Stimulated activated memory B cell treated with anti-CD40 and anti-IgM and Interleukin-4, amounts not matched to agents 10 μg/mL and 1 μg/mL and 100 μg/mL, for 72 hours (primary cell): ENCODE results near the gene SPEF2.
"Not testable (repeated sequence)": the region's sequence is repeated elsewhere in the genome, so short reads cannot be mapped to it uniquely, and the experiment has no call there.

Source experiments
- ATAC-seq: fragments of 150-1000 bp; cut with Tn5 transposase; 2 replicates; pipeline ENCODE4 v1.10.0; 2021
- H3K27ac Mint-ChIP-seq: one replicate; pipeline ENCODE4 v1.8.0; 2022; ENCODE audit warnings: mild to moderate bottlenecking, mixed read lengths
- H3K27me3 Mint-ChIP-seq: one replicate; pipeline ENCODE4 v1.8.0; 2022; ENCODE audit warnings: mixed read lengths
- H3K36me3 Mint-ChIP-seq: one replicate; pipeline ENCODE4 v1.8.0; 2022; ENCODE audit warnings: mixed read lengths
- H3K4me1 Mint-ChIP-seq: one replicate; pipeline ENCODE4 v1.8.0; 2022; ENCODE audit warnings: mixed read lengths
- H3K4me3 Mint-ChIP-seq: one replicate; pipeline ENCODE4 v1.8.0; 2022; ENCODE audit warnings: mild to moderate bottlenecking, moderate library complexity, mixed read lengths
- H3K9me3 Mint-ChIP-seq: one replicate; pipeline ENCODE4 v1.8.0; 2022; ENCODE audit warnings: mixed read lengths

The SPEF2 gene

DNA sequence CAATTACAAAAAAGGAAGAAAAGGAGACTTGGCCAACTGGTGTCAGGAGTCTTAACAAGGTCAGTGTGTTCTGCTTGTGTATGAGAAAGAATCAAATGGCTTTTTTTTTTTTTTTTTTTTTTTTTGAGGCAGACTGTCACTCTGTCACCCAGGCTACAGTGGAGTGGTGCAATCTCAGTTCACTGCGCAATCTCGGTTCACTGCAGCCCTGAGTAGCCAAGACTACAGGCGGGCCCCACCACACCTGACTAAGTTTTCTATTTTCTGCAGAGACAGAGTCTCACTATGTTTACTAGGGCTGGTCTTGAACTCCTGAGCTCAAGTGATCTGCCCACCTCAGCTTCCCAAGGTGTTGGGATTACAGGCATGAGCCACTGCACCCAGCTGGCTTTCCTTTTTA lies 236.0 kb downstream of the SPEF2 start:
- no peaks in the 10 kb centered on the region for H3K36me3 Mint-ChIP-seq
- peak; percentile 24 for ATAC-seq
- H3K4me3 Mint-ChIP-seq, result no peak overlapping the region
- H3K27ac Mint-ChIP-seq, result no peak overlapping the region
- H3K27me3 Mint-ChIP-seq, result no peaks in the 10 kb centered on the region
- H3K9me3 Mint-ChIP-seq, result peaks cover 3% of the 10 kb centered on the region
- no peaks in the 10 kb centered on the region for H3K4me1 Mint-ChIP-seq

DNA sequence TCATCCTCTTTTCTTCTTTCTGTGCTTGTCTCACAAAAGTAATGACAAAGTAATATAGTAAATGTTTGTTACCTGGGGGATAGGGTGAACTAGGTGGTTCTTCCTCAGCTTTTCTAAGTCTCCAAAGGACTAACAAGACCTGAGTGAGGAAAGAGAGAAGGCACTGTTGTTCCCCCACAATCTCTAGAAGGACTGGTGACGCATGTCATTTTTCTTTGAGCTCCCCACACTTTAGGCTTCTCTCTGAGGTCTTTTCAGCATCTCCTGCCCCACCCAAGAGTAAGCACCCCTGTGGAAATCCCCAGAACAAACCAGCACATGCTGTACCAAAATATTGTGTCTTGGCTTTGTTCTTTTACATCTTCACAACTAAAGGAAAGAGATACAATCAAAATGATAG lies 236.6 kb downstream of the SPEF2 start:
- Mint-ChIP-seq H3K4me1 (no peaks in the 10 kb centered on the region), H3K4me3 (no peak overlapping the region), H3K36me3 (no peaks in the 10 kb centered on the region), H3K27ac (no peak overlapping the region), H3K27me3 (no peaks in the 10 kb centered on the region), H3K9me3 (peaks cover 3% of the 10 kb centered on the region)
- ATAC-seq, result no peak

DNA sequence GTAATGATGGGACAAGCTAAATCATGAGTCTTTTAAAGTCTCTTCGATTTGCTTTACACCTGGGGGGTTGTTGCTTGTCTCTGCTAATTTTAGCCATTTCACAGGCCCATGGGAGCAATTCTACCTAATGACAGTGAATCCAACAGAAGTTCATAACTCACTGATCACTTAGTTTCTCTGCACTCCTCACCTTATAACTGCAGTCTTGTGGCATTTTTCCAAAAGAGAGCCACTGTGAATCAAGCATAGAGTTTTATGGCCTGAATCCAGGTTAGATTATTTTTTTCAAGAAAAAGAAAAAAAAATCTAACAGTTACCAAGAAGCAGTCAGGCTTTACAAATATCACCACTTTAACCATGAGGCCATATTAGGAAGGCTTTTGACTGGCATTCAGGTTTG lies 237.5 kb downstream of the SPEF2 start:
- Mint-ChIP-seq H3K4me1 (no peaks in the 10 kb centered on the region), H3K27ac (no peak overlapping the region), H3K36me3 (no peaks in the 10 kb centered on the region), H3K4me3 (no peak overlapping the region), H3K27me3 (no peaks in the 10 kb centered on the region), H3K9me3 (peaks cover 3% of the 10 kb centered on the region)
- ATAC-seq, result no peak

DNA sequence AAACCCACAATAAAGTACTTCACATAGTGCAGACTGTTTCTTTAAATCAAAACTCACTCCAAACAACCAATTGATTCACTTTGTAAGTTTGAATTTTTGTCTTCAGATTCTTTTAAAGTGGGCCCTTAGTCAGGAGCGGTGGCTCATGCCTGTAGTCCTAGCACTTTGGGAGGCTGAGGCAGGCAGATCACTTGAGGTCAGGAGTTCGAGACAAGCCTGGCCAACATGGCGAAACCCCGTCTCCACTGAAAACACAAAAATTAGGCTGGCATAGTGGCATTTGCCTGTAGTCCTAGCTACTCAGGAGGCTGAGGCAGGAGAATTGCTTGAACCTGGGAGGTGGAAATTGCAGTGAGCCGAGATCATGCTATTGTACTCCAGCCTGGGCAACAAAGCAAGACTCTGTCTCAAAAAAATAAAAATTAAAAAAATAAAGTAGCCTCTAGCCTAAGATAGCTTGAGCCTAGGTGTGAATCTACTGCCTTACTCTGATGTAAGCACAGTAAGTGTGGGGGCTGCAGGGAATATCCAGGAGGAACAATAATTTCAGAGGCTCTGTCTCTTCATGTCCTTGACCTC lies 238.6 kb downstream of the SPEF2 start:
- not testable (repeated sequence) for H3K4me3 Mint-ChIP-seq, H3K27ac Mint-ChIP-seq, H3K9me3 Mint-ChIP-seq, ATAC-seq, H3K36me3 Mint-ChIP-seq, H3K4me1 Mint-ChIP-seq, H3K27me3 Mint-ChIP-seq

DNA sequence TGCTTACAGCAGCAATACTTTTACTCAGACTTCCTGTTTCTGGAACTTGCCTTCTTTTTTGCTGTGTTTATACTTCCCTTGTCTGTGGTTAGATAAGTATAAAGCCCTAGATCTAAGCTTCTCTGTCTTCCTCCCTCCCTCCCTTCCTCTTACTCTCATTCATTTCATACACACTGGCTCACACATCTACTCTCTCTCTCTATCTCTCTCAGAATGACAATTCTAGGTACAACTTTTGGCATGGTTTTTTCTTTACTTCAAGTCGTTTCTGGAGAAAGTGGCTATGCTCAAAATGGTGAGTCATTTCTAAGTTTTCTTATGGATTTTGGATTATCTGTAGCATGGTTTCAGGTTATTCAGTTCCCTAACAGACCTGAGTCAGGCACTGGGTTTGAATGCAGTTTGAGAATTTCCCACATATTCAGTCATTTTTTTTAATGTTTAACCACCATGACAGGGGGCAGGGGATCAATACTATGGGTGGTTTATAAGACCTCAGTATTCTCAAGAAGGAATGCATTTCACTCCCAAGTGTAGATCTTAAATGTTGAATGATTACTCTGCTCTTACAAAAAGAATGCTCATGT lies 239.2 kb downstream of the SPEF2 start, which contains the start of gene IL7R:
Gene IL7R, plus strand, starts transcription at position 127 of the 587 bp plus-strand sequence. Its CDS starts 87 bp downstream, at position 214.
- H3K9me3 Mint-ChIP-seq, result peaks cover 3% of the 10 kb centered on the region
- H3K27me3 Mint-ChIP-seq, result no peaks in the 10 kb centered on the region
- no peaks in the 10 kb centered on the region for H3K4me1 Mint-ChIP-seq
- ATAC-seq, result no peak
- H3K36me3 Mint-ChIP-seq, result no peaks in the 10 kb centered on the region
- H3K4me3 Mint-ChIP-seq, result no peak within 1 kb of the TSS
- no peak within 1 kb of the TSS for H3K27ac Mint-ChIP-seq

DNA sequence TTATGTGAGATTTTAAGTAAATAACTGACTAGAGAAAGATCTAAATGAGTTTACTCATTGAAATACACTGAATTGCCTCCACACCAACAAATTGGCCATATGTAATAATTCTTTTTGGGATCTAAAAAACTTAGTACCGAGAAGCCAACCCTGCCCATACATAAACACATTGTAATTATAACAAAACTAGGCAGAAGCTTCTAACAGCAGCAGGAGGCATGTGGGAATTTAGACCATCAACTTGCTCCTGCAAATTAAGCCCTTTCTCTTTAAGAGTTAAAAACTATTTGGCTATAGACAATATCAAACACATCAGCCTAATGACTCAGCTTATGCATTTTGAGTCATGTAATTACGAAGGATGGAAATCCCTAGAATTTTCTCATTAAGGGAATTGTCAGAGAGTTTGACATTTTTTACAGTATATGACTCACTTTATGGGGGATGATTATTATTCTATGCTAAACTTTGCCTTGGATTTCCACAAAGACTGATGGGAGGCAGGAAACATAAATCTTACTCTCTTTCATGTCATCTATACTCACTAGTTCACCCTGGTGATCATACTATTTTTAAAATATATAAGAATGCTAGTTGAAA lies 240.0 kb downstream of the SPEF2 start:
- peaks cover 3% of the 10 kb centered on the region for H3K9me3 Mint-ChIP-seq
- H3K27me3 Mint-ChIP-seq, result no peaks in the 10 kb centered on the region
- no peak for ATAC-seq
- no peaks in the 10 kb centered on the region for H3K36me3 Mint-ChIP-seq
- H3K4me1 Mint-ChIP-seq, result no peaks in the 10 kb centered on the region
- H3K4me3 Mint-ChIP-seq, result no peak overlapping the region
- no peak overlapping the region for H3K27ac Mint-ChIP-seq

DNA sequence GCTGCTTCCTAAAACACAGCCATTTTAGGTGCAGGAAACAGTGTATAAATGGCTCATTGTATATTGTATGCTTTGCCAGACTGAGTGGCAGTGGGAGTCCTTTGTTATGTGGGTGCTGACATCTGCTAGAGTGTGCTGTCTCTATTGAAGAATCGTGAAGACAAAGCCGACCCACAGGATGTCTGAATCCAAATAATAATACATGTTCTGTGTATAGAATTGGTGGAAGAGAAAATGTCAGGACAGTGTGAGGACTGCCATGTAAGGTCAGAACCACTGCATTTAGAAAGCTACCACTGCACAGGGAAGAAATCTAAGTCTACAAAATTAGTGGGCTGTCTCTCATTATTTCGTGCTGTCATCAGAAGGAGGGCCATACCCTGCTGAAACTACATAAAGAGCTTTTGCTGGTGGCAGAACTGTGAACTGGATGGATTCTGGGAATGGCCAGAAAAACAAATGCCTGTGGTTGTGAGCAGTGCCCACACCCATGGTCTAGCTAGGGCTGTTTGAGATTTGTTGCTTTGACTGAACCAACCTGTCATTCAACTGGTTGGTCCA lies 241.5 kb downstream of the SPEF2 start:
- Mint-ChIP-seq H3K9me3 (peaks cover 3% of the 10 kb centered on the region), H3K36me3 (no peaks in the 10 kb centered on the region), H3K4me1 (no peaks in the 10 kb centered on the region), H3K27me3 (no peaks in the 10 kb centered on the region), H3K4me3 (no peak overlapping the region), H3K27ac (no peak overlapping the region)
- no peak for ATAC-seq

DNA sequence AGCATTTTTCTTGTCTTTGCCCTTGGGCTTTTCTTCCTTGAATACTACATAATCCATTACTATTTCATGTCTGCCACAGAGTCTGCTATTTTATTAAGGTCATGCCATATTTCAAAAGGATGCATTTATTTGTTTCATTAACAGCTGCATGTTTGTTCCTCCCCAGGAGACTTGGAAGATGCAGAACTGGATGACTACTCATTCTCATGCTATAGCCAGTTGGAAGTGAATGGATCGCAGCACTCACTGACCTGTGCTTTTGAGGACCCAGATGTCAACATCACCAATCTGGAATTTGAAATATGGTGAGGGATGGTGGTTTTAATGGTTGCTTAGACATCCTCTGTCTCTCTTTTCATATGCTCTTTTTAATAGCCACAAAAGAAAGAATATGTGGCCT lies 243.0 kb downstream of the SPEF2 start:
- Mint-ChIP-seq H3K27me3 (no peaks in the 10 kb centered on the region), H3K4me3 (no peak overlapping the region), H3K36me3 (no peaks in the 10 kb centered on the region), H3K27ac (no peak overlapping the region), H3K9me3 (peaks cover 6% of the 10 kb centered on the region), H3K4me1 (no peaks in the 10 kb centered on the region)
- ATAC-seq, result no peak

DNA sequence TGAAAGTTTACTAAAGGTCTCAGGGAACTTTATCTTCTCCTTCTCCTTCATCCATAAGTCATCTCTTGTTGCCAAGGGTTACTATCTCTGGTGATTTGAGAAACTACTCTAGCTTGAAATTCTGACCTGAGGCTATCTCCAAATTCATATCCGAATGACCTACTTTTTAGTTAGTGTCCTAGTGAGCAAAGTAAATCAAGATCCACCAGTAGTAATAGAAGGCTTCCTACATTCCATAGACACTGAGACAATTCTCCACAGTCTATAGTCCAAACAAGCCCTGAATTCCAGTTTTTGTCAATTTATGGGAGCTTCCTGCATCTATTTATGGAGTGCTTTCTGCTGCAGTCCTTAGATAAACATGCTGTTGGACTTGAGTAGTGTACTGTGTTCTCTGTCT lies 244.1 kb downstream of the SPEF2 start:
- no peak overlapping the region for H3K4me3 Mint-ChIP-seq
- H3K27me3 Mint-ChIP-seq, result no peaks in the 10 kb centered on the region
- no peak for ATAC-seq
- no peaks in the 10 kb centered on the region for H3K36me3 Mint-ChIP-seq
- no peaks in the 10 kb centered on the region for H3K4me1 Mint-ChIP-seq
- no peak overlapping the region for H3K27ac Mint-ChIP-seq
- H3K9me3 Mint-ChIP-seq, result peaks cover 5% of the 10 kb centered on the region

DNA sequence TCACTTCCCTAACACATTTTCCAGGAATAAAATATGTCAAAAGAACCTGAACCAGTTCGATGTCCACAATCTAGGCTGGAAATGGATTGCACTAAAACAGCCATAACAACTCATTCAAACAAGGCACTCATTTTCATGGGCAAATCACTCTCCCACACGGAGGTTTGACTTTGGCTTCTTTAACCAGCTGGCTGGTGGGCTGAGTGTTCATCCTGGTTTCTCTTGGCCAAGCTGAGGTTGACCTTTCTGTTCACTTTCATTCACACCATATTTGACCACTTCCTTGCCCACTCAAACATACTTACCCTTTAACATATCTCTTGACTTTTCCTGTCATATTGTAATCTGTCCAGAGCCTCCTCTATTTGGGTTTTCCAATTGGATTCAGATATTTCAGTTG lies 244.5 kb downstream of the SPEF2 start:
- H3K27ac Mint-ChIP-seq, result no peak overlapping the region
- H3K4me1 Mint-ChIP-seq, result no peaks in the 10 kb centered on the region
- no peak for ATAC-seq
- H3K4me3 Mint-ChIP-seq, result no peak overlapping the region
- H3K9me3 Mint-ChIP-seq, result peaks cover 3% of the 10 kb centered on the region
- H3K27me3 Mint-ChIP-seq, result no peaks in the 10 kb centered on the region
- H3K36me3 Mint-ChIP-seq, result no peaks in the 10 kb centered on the region

DNA sequence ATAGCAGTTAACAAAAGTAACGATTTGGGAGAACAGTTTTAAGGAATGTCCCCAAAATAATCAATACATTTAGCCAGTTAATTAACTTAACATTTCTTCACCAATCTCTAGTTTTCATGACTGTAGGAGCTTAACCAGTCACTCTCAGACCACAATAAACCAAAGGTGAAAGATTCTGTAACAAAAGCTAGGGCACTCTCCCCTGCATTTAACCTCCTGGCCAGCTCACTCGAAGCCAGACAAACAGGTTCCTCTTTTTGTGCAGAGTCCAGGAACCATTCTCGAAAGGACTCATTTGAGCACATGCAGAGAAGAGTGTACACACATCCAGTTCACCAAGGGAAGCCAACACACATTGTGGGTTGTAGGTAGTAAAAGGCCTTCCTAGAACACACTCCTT lies 245.5 kb downstream of the SPEF2 start:
- Mint-ChIP-seq H3K4me1 (no peaks in the 10 kb centered on the region), H3K9me3 (peaks cover 3% of the 10 kb centered on the region), H3K36me3 (no peaks in the 10 kb centered on the region), H3K27ac (no peak overlapping the region), H3K4me3 (no peak overlapping the region), H3K27me3 (no peaks in the 10 kb centered on the region)
- no peak for ATAC-seq
